ENCODE data around the gene CEMIP.

CEMIP gene

GRCh38 chr15:80989081-80989517 is 209.9 kb downstream of the CEMIP start:
- Histone ChIP-seq H3K27ac (ENCODE audit: extremely low read depth, low read depth, low read length) (peak overlapping the region; percentile 56), H3K4me1 (ENCODE audit: control insufficient read depth, insufficient read depth, low read length) (peaks cover 13% of the 10 kb centered on the region), H3K9me3 (ENCODE audit: control insufficient read depth, insufficient read depth, low read depth, low read length) (no peaks in the 10 kb centered on the region), H3K36me3 (ENCODE audit: control insufficient read depth in 2 of 2, insufficient read depth in 1 of 2, low read length in 2 of 2) (peaks cover 0 to 4% of the 10 kb centered on the region in 2 experiments; a peak in 1 of 3 replicates), H3K4me3 (ENCODE audit: low read depth, low read length) (peak overlapping the region; percentile 95)
- POLR2A ChIA-PET = interaction anchor here (1.6 to 2.0 kb wide), 2 partner anchors 11 to 12 kb away, joined by 4 to 6 read pairs; partner anchors contain the start of gene TLNRD1
- CTCF ChIA-PET = interaction anchor here (2.5 kb wide), 1 partner anchor 277 kb away, joined by 13 read pairs; no protein-coding TSS in a partner anchor
- TF ChIP-seq ZNF518A (tag by site-specific recombination; conservative IDR thresholded peaks at IDR 0.05; ENCODE audit: low read depth) (no peak), ZEB2 (tag by site-specific recombination; IDR thresholded peaks at IDR 0.05) (no peak), ZFHX2 (tag by site-specific recombination; conservative IDR thresholded peaks at IDR 0.05) (peak; percentile 69), ZNF280C (tag by site-specific recombination; IDR thresholded peaks at IDR 0.05) (0 out of 2 replicates have a peak, but pooled peaks have one; percentile 47), ZNF677 (tag by site-specific recombination; IDR thresholded peaks at IDR 0.05) (no peak), ZNF24 (tag by site-specific recombination; IDR thresholded peaks at IDR 0.05) (no peak), ZBTB48 (tag by site-specific recombination; IDR thresholded peaks at IDR 0.05) (peak; percentile 84), ZBTB20 (tag by site-specific recombination; IDR thresholded peaks at IDR 0.05) (peak; percentile 35; the same call in 1 of the 2 replicates), ZIC2 (tag by site-specific recombination; IDR thresholded peaks at IDR 0.05) (no peak), BCL11B (tag by site-specific recombination; IDR thresholded peaks at IDR 0.05; ENCODE audit: low read depth) (peak; percentile 90), ZNF791 (tag by site-specific recombination; IDR thresholded peaks at IDR 0.05) (0 out of 2 replicates have a peak, but pooled peaks have one; percentile 35), BCL11A (tag by site-specific recombination; IDR thresholded peaks at IDR 0.05; ENCODE audit: low read depth) (peak; percentile 63; the same call in 1 of the 2 replicates), PRDM1 (tag by site-specific recombination; IDR thresholded peaks at IDR 0.05) (peak; percentile 86), ZNF660 (tag by site-specific recombination; IDR thresholded peaks at IDR 0.05) (no peak), EGR2 (tag by site-specific recombination; IDR thresholded peaks at IDR 0.05; ENCODE audit: low read depth) (peak; percentile 21; the same call in 1 of the 2 replicates), ZNF366 (tag by site-specific recombination; conservative IDR thresholded peaks at IDR 0.05) (0 out of 2 replicates have a peak, but pooled peaks have one; percentile 47)

Data from HEK293 (cell line).